IMR-90 (cell line): ENCODE results near the gene CDH13. TPM values are rescaled to one million over a fixed set of nuclear protein-coding genes. Genes with fewer than 3 reads are reported as not detected.

Experiments
- ATAC-seq: fragments of 200-7000 bp; cut with Tn5 transposase; 2 replicates; pipeline ENCODE4 v1.9.1; 2020; ENCODE audit warnings: low read depth, mild to moderate bottlenecking, moderate library complexity
- BruUV-seq: library from RNA; stranded (reverse); fragments of 400-500 nt; replicated peaks from 2 replicates; lab custom pipeline; 2021; lab: Mats Ljungman, UMichigan
- CTCF ChIA-PET: fragments of 300-600 bp; formaldehyde crosslinking; extraction: SDS; loops from one replicate; lab custom pipeline; 2021; ENCODE audit warnings: antibody characterized with exemption; lab: Yijun Ruan, JAX
- POLR2A ChIA-PET: fragments of 300-600 bp; sonication (Branson Sonifier 250); formaldehyde crosslinking; loops from one replicate; lab custom pipeline; 2022; ENCODE audit warnings: antibody characterized with exemption; ENCODE audit not compliant: unreplicated experiment; lab: Charles Lee
- DNase-seq: peaks from one replicate; pipeline ENCODE4 v3.0.0; 2013
- H2AFZ ChIP-seq: replicated peaks from 2 replicates; pipeline ENCODE3; 2013; ENCODE audit warnings: low read length, mild to moderate bottlenecking; ENCODE audit not compliant: poor library complexity
- H2AK5ac ChIP-seq: 2 replicates; pipeline ENCODE4 v1.6.1; 2013; ENCODE audit warnings: low read depth, low read length, inconsistent platforms
- H2AK9ac ChIP-seq: replicated peaks from 2 replicates; pipeline ENCODE3; 2013; ENCODE audit warnings: mild to moderate bottlenecking, low read depth, low read length, moderate library complexity; ENCODE audit not compliant: poor library complexity
- H2BK120ac ChIP-seq: 2 replicates; pipeline ENCODE4 v1.6.1; 2013; ENCODE audit warnings: low read depth, low read length, inconsistent platforms
- H2BK15ac ChIP-seq: 3 replicates; pipeline ENCODE4 v1.6.1; 2013; ENCODE audit warnings: low read depth, low read length, inconsistent platforms
- H2BK20ac ChIP-seq: 2 replicates; pipeline ENCODE4 v1.6.1; 2013; ENCODE audit warnings: low read depth, mild to moderate bottlenecking, inconsistent platforms, low read length, moderate library complexity
- H2BK5ac ChIP-seq: 2 replicates; pipeline ENCODE4 v1.6.1; 2013; ENCODE audit warnings: mild to moderate bottlenecking, low read depth, low read length, inconsistent platforms; ENCODE audit not compliant: poor library complexity, severe bottlenecking
- H3K14ac ChIP-seq: replicated peaks from 2 replicates; pipeline ENCODE4 v1.6.1; 2013; ENCODE audit warnings: low read depth, low read length, inconsistent platforms
- H3K18ac ChIP-seq: 2 replicates; pipeline ENCODE4 v1.6.1; 2013; ENCODE audit warnings: low read depth, low read length, control low read depth
- H3K23ac ChIP-seq: 2 replicates; pipeline ENCODE4 v1.6.1; 2013; ENCODE audit warnings: low read depth, low read length, inconsistent platforms
- H3K27ac ChIP-seq: 2 replicates; pipeline ENCODE4 v1.5.1; 2013; ENCODE audit warnings: mild to moderate bottlenecking, control low read depth, low read length; ENCODE audit not compliant: insufficient read depth
- H3K27me3 ChIP-seq: 2 replicates; pipeline ENCODE4 v1.6.1; 2013; ENCODE audit warnings: low read length; ENCODE audit not compliant: control insufficient read depth, insufficient read depth
- H3K36me3 ChIP-seq: 2 replicates; pipeline ENCODE4 v1.6.1; 2013; ENCODE audit warnings: low read length, mixed read lengths; ENCODE audit not compliant: control insufficient read depth, insufficient read depth
- H3K4ac ChIP-seq: 2 replicates; pipeline ENCODE4 v1.6.1; 2013; ENCODE audit warnings: low read depth, low read length, inconsistent platforms
- H3K4me1 ChIP-seq: 2 replicates; pipeline ENCODE4 v1.6.1; 2013; ENCODE audit warnings: low read length, mixed read lengths; ENCODE audit not compliant: control insufficient read depth, insufficient read depth
- H3K4me2 ChIP-seq: 2 replicates; pipeline ENCODE4 v1.6.1; 2013; ENCODE audit warnings: low read depth, mild to moderate bottlenecking, control low read depth, low read length, moderate library complexity
- H3K4me3 ChIP-seq: 2 replicates; pipeline ENCODE4 v1.5.1; 2013; ENCODE audit warnings: low read depth, mild to moderate bottlenecking, control low read depth, low read length, moderate library complexity; ENCODE audit not compliant: insufficient read depth
- H3K56ac ChIP-seq: 2 replicates; pipeline ENCODE4 v1.6.1; 2013; ENCODE audit warnings: low read length, inconsistent platforms; ENCODE audit not compliant: insufficient read depth; ENCODE audit errors: extremely low read depth
- H3K79me1 ChIP-seq, 2 experiments: 2 replicates each; pipeline ENCODE4 v1.6.1; 2013; ENCODE audit warnings: low read length in 2 of 2, inconsistent platforms in 1 of 2, low read depth in 1 of 2
- H3K9ac ChIP-seq: 2 replicates; pipeline ENCODE4 v1.6.1; 2013; ENCODE audit warnings: low read depth, low read length, control low read depth
- H3K9me1 ChIP-seq: 2 replicates; pipeline ENCODE4 v1.6.1; 2013; ENCODE audit warnings: low read length, inconsistent platforms; ENCODE audit not compliant: insufficient read depth
- H3K9me3 ChIP-seq: 2 replicates; pipeline ENCODE4 v1.6.1; 2013; ENCODE audit warnings: low read length; ENCODE audit not compliant: control insufficient read depth, insufficient read depth
- H4K20me1 ChIP-seq: 2 replicates; pipeline ENCODE4 v1.6.1; 2013; ENCODE audit warnings: low read length, inconsistent platforms; ENCODE audit not compliant: insufficient read depth
- H4K5ac ChIP-seq: 2 replicates; pipeline ENCODE4 v1.6.1; 2013; ENCODE audit warnings: mild to moderate bottlenecking, low read depth, low read length, control low read depth
- H4K8ac ChIP-seq, 2 experiments: 2 replicates each; pipeline ENCODE4 v1.6.1; 2013; ENCODE audit warnings: low read depth in 2 of 2, low read length in 2 of 2, control low read depth in 1 of 2, inconsistent platforms in 1 of 2
- H4K91ac ChIP-seq: 2 replicates; pipeline ENCODE4 v1.6.1; 2013; ENCODE audit warnings: low read depth, low read length, inconsistent platforms; ENCODE audit not compliant: insufficient read depth
- CTCF ChIP-seq: conservative IDR thresholded peaks from 2 replicates; pipeline ENCODE4 v1.5.1; 2012; ENCODE audit warnings: mild to moderate bottlenecking, low read depth, low read length, improper control_type of control experiment
- ELK1 ChIP-seq: fragments of 150-350 bp; IDR thresholded peaks from 2 replicates; pipeline ENCODE4 v1.6.1; 2016; ENCODE audit warnings: low read depth, mild to moderate bottlenecking, low read length, moderate library complexity, borderline replicate concordance
- WGBS, 2 experiments: methylation state at CpG; one replicate each; pipeline versions ENCODE4 v1.1.5 to v1.1.7; 2013; ENCODE audit warnings: missing lambda C conversion rate in 2 of 2; ENCODE audit not compliant: insufficient read length in 1 of 2; ENCODE audit errors: extremely low coverage in 2 of 2; 5-methylcytosine and 5-hydroxymethylcytosine counted together
- dilution Hi-C: fragments of 300-500 bp; cut with HindIII; formaldehyde crosslinking; loops from one replicate; pipeline ENCODE4 v1.14.3; 2018; ENCODE audit warnings: low sequenced_read_pairs; ENCODE audit not compliant: unreplicated experiment
- in situ Hi-C: fragments of 300-500 bp; cut with MboI; formaldehyde crosslinking; loops from 3 replicates; pipeline ENCODE4 v1.14.3; 2019; ENCODE audit warnings: low sequenced_read_pairs, inconsistent platforms, mixed read lengths
- intact Hi-C: fragments of 100-400 bp; cut with micrococcal nuclease; formaldehyde crosslinking; loops from 2 replicates; pipeline ENCODE4 v1.10.0; 2022
- polyA plus RNA-seq, 3 experiments: library from polyadenylated mRNA; depleted of rRNA; stranded (reverse); fragments of >200 nt; gene quantifications; 2 replicates each; pipeline ENCODE4 v1.2.3, GENCODE V29; 2012; ENCODE audit warnings: low replicate concordance in 1 of 3
- total RNA-seq: library from RNA; depleted of rRNA; stranded (reverse); fragments of >200 nt; gene quantifications from 2 replicates; pipeline ENCODE4 v1.2.3, GENCODE V29; 2012

CDH13 gene
- total and polyA plus RNA-seq, 2 of the 4 experiments (the other 2 are of a cell fraction) = 61.6 to 74.7 TPM

- Histone ChIP-seq H4K20me1 (no peaks in the 10 kb centered on the region), H3K27ac (no peak overlapping the region), H3K9me1 (no peaks in the 10 kb centered on the region), H3K9me3 (peaks cover 3% of the 10 kb centered on the region), H3K36me3 (no peaks in the 10 kb centered on the region), H3K4me1 (no peaks in the 10 kb centered on the region; the same call in 1 of the 2 replicates), H2AK9ac (no peak overlapping the region), H3K56ac (no peak overlapping the region), H2BK5ac (no peak overlapping the region), H2BK20ac (no peak overlapping the region), H2BK15ac (no peak overlapping the region), H2AFZ (no peak overlapping the region), H3K14ac (no peak overlapping the region), H3K79me1 (no peaks in the 10 kb centered on the region; a peak in 1 of 4 replicates), H3K23ac (no peak overlapping the region), H3K18ac (no peak overlapping the region), H3K4ac (no peak overlapping the region), H4K5ac (no peak overlapping the region), H2BK120ac (no peak overlapping the region), H3K27me3 (no peaks in the 10 kb centered on the region), H4K8ac (no peak overlapping the region), H3K9ac (no peak overlapping the region), H3K4me2 (no peak overlapping the region), H4K91ac (no peak overlapping the region), H2AK5ac (no peak overlapping the region), H3K4me3 (no peak overlapping the region)
- intact Hi-C loops = no loop called here
- ChIA-PET CTCF (no interaction called here), POLR2A (no interaction called here)
- dilution Hi-C loops = no loop called here
- in situ Hi-C loops = no loop called here
- TF ChIP-seq ELK1 = no peak
- no peak for TF ChIP-seq CTCF
- DNase-seq = no peak
- no TSS peak for BruUV-seq
- ATAC-seq = no peak
- WGBS, 2 experiments = 90% methylated on average over 6 of the region's 6 CpGs; no CpG with 5 or more reads in 1 of the 2 experiments
Measured at GRCh38 chr16:83102336-83102735, 475.6 kb downstream of the CDH13 start.
